WTC11 (cell line): ENCODE data around the gene CAMK1. TPM values are rescaled to one million over a fixed set of nuclear protein-coding genes. Genes with fewer than 3 reads are reported as not detected.
A peak's percentile ranks its signal among the peaks of the same experiment; 100 is the strongest.

Source experiments
- ATAC-seq: fragments of 200-7000 bp; cut with Tn5 transposase; 2 replicates; pipeline ENCODE4 v1.10.0; 2021; ENCODE audit warnings: mild to moderate bottlenecking, moderate library complexity
- CTCF ChIA-PET: fragments of 300-600 bp; sonication (Branson Sonifier 250); formaldehyde crosslinking; loops from one replicate; lab custom pipeline; 2021; ENCODE audit warnings: antibody characterized with exemption; lab: Charles Lee
- POLR2A ChIA-PET: fragments of 350-600 bp; sonication (Branson Sonifier 250); formaldehyde crosslinking; loops from one replicate; lab custom pipeline; 2021; ENCODE audit warnings: antibody characterized with exemption; lab: Charles Lee
- DNase-seq: peaks from one replicate; pipeline ENCODE4 v3.0.0; 2021; ENCODE audit warnings: low spot score
- H3K27ac Mint-ChIP-seq: 2 replicates; pipeline ENCODE4 v1.8.0; 2021; ENCODE audit warnings: mixed read lengths
- H3K27me3 Mint-ChIP-seq: 2 replicates; pipeline ENCODE4 v1.8.0; 2021; ENCODE audit warnings: low read depth, mild to moderate bottlenecking, moderate library complexity, mixed read lengths
- H3K36me3 Mint-ChIP-seq: 2 replicates; pipeline ENCODE4 v1.8.0; 2021; ENCODE audit warnings: mixed read lengths
- H3K4me1 Mint-ChIP-seq: 2 replicates; pipeline ENCODE4 v1.8.0; 2022; ENCODE audit warnings: mixed read lengths
- H3K4me3 Mint-ChIP-seq: 2 replicates; pipeline ENCODE4 v1.8.0; 2021; ENCODE audit warnings: mild to moderate bottlenecking, moderate library complexity, mixed read lengths
- H3K9me3 Mint-ChIP-seq: 2 replicates; pipeline ENCODE4 v1.8.0; 2021; ENCODE audit warnings: mixed read lengths
- ARID4B ChIP-seq: sonication (generic); formaldehyde crosslinking; IDR thresholded peaks from 2 replicates; pipeline ENCODE4 v1.8.0; 2023; ENCODE audit warnings: missing genetic modification reagents, mild to moderate bottlenecking, borderline replicate concordance
- ATF1 ChIP-seq: sonication (generic); formaldehyde crosslinking; IDR thresholded peaks from 2 replicates; pipeline ENCODE4 v1.8.1; 2023; ENCODE audit warnings: mild to moderate bottlenecking, moderate library complexity, missing genetic modification reagents
- CBFB ChIP-seq: sonication (generic); formaldehyde crosslinking; IDR thresholded peaks from 2 replicates; pipeline ENCODE4 v1.8.1; 2022; ENCODE audit warnings: mild to moderate bottlenecking, low read depth, missing genetic modification reagents
- CREM ChIP-seq: sonication (generic); formaldehyde crosslinking; IDR thresholded peaks from 2 replicates; pipeline ENCODE4 v1.8.1; 2022; ENCODE audit warnings: mild to moderate bottlenecking, missing genetic modification reagents, moderate library complexity
- ELF4 ChIP-seq: sonication (generic); formaldehyde crosslinking; IDR thresholded peaks from 2 replicates; pipeline ENCODE4 v1.8.1; 2022; ENCODE audit warnings: low read depth, mild to moderate bottlenecking, moderate library complexity, missing genetic modification reagents
- GABPB1 ChIP-seq: sonication (generic); formaldehyde crosslinking; IDR thresholded peaks from 2 replicates; pipeline ENCODE4 v1.8.1; 2023; ENCODE audit warnings: mild to moderate bottlenecking, missing genetic modification reagents
- HMGA2 ChIP-seq: fragments of 250-450 bp; sonication (Bioruptor Pico); IDR thresholded peaks from 2 replicates; pipeline ENCODE4 v1.4.0; 2021; ENCODE audit warnings: mild to moderate bottlenecking, moderate library complexity
- HMGXB4 ChIP-seq: sonication (generic); formaldehyde crosslinking; IDR thresholded peaks from 2 replicates; pipeline ENCODE4 v1.8.1; 2023; ENCODE audit warnings: mild to moderate bottlenecking, moderate library complexity, missing genetic modification reagents
- NR2C2 ChIP-seq: sonication (generic); formaldehyde crosslinking; IDR thresholded peaks from 2 replicates; pipeline ENCODE4 v1.8.0; 2022; ENCODE audit warnings: mild to moderate bottlenecking, missing genetic modification reagents
- RELA ChIP-seq: sonication (generic); formaldehyde crosslinking; IDR thresholded peaks from 2 replicates; pipeline ENCODE4 v1.8.1; 2022; ENCODE audit warnings: missing genetic modification reagents, mild to moderate bottlenecking, borderline replicate concordance
- RORB ChIP-seq: fragments of 250-450 bp; sonication (Bioruptor Pico); IDR thresholded peaks from 2 replicates; pipeline ENCODE4 v1.9.0; 2021; ENCODE audit warnings: mild to moderate bottlenecking
- ZNF232 ChIP-seq: sonication (generic); formaldehyde crosslinking; IDR thresholded peaks from 2 replicates; pipeline ENCODE4 v1.8.0; 2022; ENCODE audit warnings: mild to moderate bottlenecking, missing genetic modification reagents
- ZNF317 ChIP-seq: sonication (generic); formaldehyde crosslinking; IDR thresholded peaks from 2 replicates; pipeline ENCODE4 v1.8.1; 2023; ENCODE audit warnings: low read depth, mild to moderate bottlenecking, moderate library complexity, missing genetic modification reagents, borderline replicate concordance
- ZNF512 ChIP-seq: sonication (generic); formaldehyde crosslinking; IDR thresholded peaks from 2 replicates; pipeline ENCODE4 v1.8.1; 2022; ENCODE audit warnings: missing genetic modification reagents, borderline replicate concordance
- total RNA-seq: library from RNA; stranded (reverse); gene quantifications from 3 replicates; pipeline ENCODE4 v1.2.3, GENCODE V29; 2021
- TF ChIP-seq, protein P1 (sequence below): sonication (generic); formaldehyde crosslinking; IDR thresholded peaks from 2 replicates; pipeline ENCODE4 v1.8.0; 2022; ENCODE audit warnings: mild to moderate bottlenecking, missing genetic modification reagents
- TF ChIP-seq, protein P2 (sequence below): fragments of 250-450 bp; sonication (Bioruptor Pico); IDR thresholded peaks from 2 replicates; pipeline ENCODE4 v1.9.0; 2021; ENCODE audit warnings: mild to moderate bottlenecking
- TF ChIP-seq, protein P3 (sequence below): fragments of 200-600 bp; IDR thresholded peaks from 2 replicates; pipeline ENCODE4 v1.8.0; 2022; ENCODE audit warnings: antibody characterized with exemption

CAMK1 gene
- total RNA-seq, 1 experiment from 2014 or later: 3.1 TPM

DNA sequence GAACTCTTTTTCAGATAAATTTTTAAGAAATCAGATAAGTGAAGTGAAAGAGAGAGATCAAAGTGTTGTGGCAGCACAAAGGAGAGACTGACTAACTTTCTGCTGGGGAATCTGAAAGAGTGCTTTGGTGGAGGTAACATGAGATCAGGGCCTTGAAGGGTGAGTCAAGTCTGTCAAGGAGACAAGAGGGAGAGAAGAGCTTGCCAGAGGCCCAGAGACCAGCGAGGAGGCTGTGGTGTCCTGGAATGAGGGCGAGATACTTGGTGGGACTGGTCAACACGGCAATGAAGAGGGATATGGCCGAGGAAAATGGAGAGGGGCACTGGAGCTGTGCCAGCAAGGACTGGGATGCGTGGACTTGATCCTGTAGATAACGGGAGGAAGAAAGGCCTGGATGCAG, 18.0 kb upstream of the CAMK1 start (continued):
- no peak for TF ChIP-seq CREM (CRISPR knock-in tag)
- TF ChIP-seq RORB: no peak
- TF ChIP-seq ZNF512 (CRISPR knock-in tag): no peak
- no peak for TF ChIP-seq ZNF232 (CRISPR knock-in tag)
- TF ChIP-seq, protein P1, sequence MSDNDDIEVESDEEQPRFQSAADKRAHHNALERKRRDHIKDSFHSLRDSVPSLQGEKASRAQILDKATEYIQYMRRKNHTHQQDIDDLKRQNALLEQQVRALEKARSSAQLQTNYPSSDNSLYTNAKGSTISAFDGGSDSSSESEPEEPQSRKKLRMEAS (CRISPR knock-in tag): no peak
- no peak for TF ChIP-seq RELA
- TF ChIP-seq, protein P2, sequence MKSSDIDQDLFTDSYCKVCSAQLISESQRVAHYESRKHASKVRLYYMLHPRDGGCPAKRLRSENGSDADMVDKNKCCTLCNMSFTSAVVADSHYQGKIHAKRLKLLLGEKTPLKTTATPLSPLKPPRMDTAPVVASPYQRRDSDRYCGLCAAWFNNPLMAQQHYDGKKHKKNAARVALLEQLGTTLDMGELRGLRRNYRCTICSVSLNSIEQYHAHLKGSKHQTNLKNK (CRISPR knock-in tag): no peak
- no peak for TF ChIP-seq NR2C2 (CRISPR knock-in tag)
- TF ChIP-seq HMGA2: no peak
- TF ChIP-seq ZNF317 (CRISPR knock-in tag): no peak
- no peak for TF ChIP-seq ARID4B (CRISPR knock-in tag)
- TF ChIP-seq ATF1 (CRISPR knock-in tag): no peak

GRCh38 chr3:9786825-9787669, 17.3 kb upstream of the CAMK1 start:
- DNase-seq (no peak), ATAC-seq (peak; percentile 63)
- ChIA-PET POLR2A (no interaction called here), CTCF (interaction anchor here (1.1 kb wide), 1 partner anchor 37 kb away, joined by 3 read pairs; the partner anchor contains the start of gene OGG1)
- H3K27ac Mint-ChIP-seq: no peak overlapping the region
- no peak overlapping the region for H3K4me3 Mint-ChIP-seq
- no peaks in the 10 kb centered on the region for H3K27me3 Mint-ChIP-seq
- no peaks in the 10 kb centered on the region for H3K9me3 Mint-ChIP-seq
- peaks cover 65% of the 10 kb centered on the region for H3K36me3 Mint-ChIP-seq
- TF ChIP-seq ARID4B (CRISPR knock-in tag): no peak
- TF ChIP-seq ELF4 (CRISPR knock-in tag): no peak
- TF ChIP-seq CBFB: no peak
- TF ChIP-seq HMGXB4 (CRISPR knock-in tag): no peak
- TF ChIP-seq, protein P3, sequence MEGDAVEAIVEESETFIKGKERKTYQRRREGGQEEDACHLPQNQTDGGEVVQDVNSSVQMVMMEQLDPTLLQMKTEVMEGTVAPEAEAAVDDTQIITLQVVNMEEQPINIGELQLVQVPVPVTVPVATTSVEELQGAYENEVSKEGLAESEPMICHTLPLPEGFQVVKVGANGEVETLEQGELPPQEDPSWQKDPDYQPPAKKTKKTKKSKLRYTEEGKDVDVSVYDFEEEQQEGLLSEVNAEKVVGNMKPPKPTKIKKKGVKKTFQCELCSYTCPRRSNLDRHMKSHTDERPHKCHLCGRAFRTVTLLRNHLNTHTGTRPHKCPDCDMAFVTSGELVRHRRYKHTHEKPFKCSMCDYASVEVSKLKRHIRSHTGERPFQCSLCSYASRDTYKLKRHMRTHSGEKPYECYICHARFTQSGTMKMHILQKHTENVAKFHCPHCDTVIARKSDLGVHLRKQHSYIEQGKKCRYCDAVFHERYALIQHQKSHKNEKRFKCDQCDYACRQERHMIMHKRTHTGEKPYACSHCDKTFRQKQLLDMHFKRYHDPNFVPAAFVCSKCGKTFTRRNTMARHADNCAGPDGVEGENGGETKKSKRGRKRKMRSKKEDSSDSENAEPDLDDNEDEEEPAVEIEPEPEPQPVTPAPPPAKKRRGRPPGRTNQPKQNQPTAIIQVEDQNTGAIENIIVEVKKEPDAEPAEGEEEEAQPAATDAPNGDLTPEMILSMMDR: peak; percentile 48; the same call in 1 of the 2 replicates
- TF ChIP-seq GABPB1 (CRISPR knock-in tag): no peak
- H3K4me1 Mint-ChIP-seq: peaks cover 4% of the 10 kb centered on the region
